Gastroesophageal sphincter (tissue), 3 donors: ENCODE measurements around the gene CCDC40.

ENCODE experiments used
- CTCF ChIP-seq, 4 experiments: fragments of 200-600 bp in 2 of 4; fragments of 450-650 bp in 2 of 4; sonication (generic) in 1 of 4; IDR thresholded peaks; one replicate each; pipeline ENCODE4 v1.5.1; 2017 to 2019; ENCODE audit warnings: antibody characterized with exemption in 4 of 4, mild to moderate bottlenecking in 2 of 4, moderate library complexity in 2 of 4
- POLR2A ChIP-seq, 2 donors: fragments of 450-650 bp; IDR thresholded peaks; one replicate each; pipeline ENCODE4 v1.6.1; 2017; ENCODE audit warnings: antibody characterized with exemption in 2 of 2, mild to moderate bottlenecking in 2 of 2, moderate library complexity in 1 of 2
- POLR2AphosphoS5 ChIP-seq: sonication (generic); formaldehyde crosslinking; IDR thresholded peaks from one replicate; pipeline ENCODE4 v1.6.1; 2017; ENCODE audit warnings: antibody characterized with exemption

- TF ChIP-seq CTCF (IDR thresholded peaks at IDR 0.05) (peak in 3 of 4 experiments; percentile 28 to 86 (median 30)), POLR2AphosphoS5 (no peak), POLR2A (IDR thresholded peaks at IDR 0.05) (no peak)
Measured at GRCh38 chr17:79991140-79991923, 45.1 kb upstream of the CCDC40 start.
